ENCODE measurements around the gene TNS1.

Gene TNS1

GRCh38 chr2:217834057-217834620 lies 168.7 kb downstream of the TNS1 start:
- no peak for DNase-seq (ENCODE audit: low read depth, low spot score)

DNA sequence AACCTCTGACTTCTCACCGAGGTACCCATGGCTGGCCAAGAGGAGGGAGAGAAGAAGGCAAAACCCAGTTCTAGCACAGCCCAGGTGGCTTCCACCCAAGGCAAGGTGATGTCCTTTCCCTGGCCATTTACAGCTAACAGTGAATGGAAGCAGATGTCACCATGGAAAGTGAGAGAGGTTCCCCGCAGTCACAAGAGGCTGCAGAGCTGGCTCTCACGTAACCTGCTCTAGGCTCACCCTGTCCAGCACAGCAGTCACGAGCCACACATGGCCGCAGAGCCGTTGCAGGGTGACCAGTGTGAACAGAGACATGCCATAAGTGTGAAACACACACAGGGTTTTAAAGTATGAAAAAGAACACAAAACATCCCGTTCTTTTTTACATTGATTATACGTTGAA lies 169.4 kb downstream of the TNS1 start:
- no peak for DNase-seq (ENCODE audit: low read depth, low spot score)

DNA sequence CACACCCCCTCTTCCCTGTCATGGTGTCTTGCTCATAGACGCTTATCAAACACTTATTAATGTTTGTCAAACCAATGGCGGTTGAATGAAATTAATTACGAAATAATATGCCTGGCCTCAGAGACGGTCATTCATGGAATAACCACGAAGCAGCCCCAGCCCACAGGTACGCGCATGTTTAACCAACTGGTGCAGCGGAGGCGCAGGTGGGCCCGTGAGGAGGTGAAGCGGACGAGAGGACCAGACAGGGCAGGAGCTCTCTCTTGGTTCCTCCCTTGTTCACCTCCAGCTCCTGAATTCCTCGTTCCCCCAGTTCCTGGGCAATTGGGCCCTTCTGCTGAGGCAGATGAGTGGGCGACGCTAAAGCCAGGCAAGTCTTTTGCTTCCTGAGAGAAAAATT lies 169.8 kb downstream of the TNS1 start:
- no peak for DNase-seq (ENCODE audit: low read depth, low spot score)

DNA sequence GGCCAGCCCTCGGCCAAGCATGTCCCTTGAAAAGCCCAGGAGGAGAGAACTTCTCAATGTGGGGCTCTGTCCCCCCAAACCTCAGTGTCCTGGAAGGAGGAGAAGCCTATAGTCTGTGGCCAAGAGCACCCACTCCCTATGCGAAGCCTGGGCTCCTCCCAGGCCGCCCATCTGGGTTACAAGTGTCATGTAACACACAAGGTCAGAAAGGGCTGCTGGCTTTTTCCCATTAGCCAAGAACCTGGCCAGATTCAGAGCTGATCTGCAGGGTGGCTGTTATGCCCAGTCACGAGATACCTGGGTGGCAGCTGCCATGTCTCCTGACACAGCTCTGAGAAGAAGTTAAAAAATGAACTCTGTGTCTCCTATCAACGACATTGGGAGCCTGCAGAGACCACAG lies 170.7 kb downstream of the TNS1 start:
- DNase-seq (ENCODE audit: low read depth, low spot score) = no peak

DNA sequence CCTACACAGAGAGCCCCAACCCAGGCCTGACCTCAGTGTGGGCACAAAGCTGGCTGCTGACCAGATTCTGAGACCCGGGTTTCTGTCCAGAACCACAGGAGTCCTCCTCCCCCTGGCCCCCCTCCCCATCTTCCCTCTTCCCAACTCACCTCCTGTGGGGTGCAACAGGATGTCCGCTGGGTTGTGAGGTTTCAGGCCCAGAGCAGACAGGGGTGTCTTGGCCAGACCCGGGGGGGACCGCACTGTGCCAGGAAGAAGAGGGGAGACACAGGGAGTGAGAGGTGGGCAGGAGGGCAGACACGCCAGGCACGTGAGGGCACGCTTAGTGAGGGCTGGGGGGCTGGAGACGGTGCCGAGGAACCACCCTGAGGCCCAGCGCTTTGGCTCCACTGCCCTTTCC lies 171.5 kb downstream of the TNS1 start:
- no peak for DNase-seq (ENCODE audit: low read depth, low spot score)

DNA sequence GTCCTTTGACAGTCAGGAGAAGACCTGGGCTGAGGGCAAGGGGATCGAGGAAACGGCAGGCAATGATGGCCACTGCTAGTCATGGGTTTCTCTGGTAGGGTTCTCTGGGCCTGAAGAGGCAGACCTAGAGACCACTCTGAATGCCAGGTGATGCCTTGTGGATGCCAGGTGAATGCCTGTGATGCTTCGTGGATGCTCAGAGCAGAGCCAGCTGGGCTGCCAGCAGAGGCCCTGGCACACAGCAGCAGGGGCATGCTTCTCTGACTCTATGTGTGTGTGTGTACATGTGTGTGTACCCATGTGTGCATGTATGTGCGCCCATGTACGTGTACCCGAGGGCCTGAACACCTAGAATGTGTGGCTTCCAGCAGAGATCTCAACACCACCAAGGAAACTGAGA lies 172.0 kb downstream of the TNS1 start:
- no peak for DNase-seq (ENCODE audit: low read depth, low spot score)

GRCh38 chr2:217830061-217830460 lies 172.7 kb downstream of the TNS1 start:
- no peak for DNase-seq (ENCODE audit: low read depth, low spot score)

GRCh38 chr2:217829420-217829819 lies 173.4 kb downstream of the TNS1 start:
- no peak for DNase-seq (ENCODE audit: low read depth, low spot score)

GRCh38 chr2:217828336-217828735 lies 174.5 kb downstream of the TNS1 start:
- DNase-seq (ENCODE audit: low read depth, low spot score) = no peak

GRCh38 chr2:217827430-217828201 lies 175.2 kb downstream of the TNS1 start:
- peak; percentile 16 for DNase-seq (ENCODE audit: low read depth, low spot score)

GRCh38 chr2:217826991-217827390 lies 175.8 kb downstream of the TNS1 start:
- no peak for DNase-seq (ENCODE audit: low read depth, low spot score)

DNA sequence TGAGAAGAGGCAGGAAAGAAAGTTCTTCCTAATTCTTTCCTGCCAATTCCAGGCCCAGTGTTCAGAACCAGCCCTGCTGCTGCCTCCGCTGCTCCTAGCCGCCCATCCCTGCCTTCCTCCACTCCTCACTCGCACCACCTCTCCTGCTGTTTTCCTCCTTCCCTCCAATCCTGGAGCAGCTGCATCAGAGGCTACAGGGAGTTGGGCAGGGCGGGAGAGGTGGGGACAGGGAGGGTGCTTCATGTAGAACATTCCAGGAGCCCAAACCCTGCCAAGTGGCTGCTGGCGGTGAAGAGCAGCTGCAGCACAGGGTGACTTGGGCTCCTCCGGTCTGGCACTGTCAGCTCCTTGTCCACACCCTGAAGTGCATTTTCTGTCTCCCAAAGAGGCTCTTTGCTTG lies 176.3 kb downstream of the TNS1 start:
- peak; percentile 31 for DNase-seq (ENCODE audit: low read depth, low spot score)

GRCh38 chr2:217825469-217826235 lies 177.1 kb downstream of the TNS1 start:
- DNase-seq (ENCODE audit: low read depth, low spot score) = no peak

- no peak for DNase-seq (ENCODE audit: low read depth, low spot score)
Observed at GRCh38 chr2:217824223-217824622, 178.6 kb downstream of the TNS1 start.

GRCh38 chr2:217823626-217824025 lies 179.2 kb downstream of the TNS1 start:
- no peak for DNase-seq (ENCODE audit: low read depth, low spot score)

DNA sequence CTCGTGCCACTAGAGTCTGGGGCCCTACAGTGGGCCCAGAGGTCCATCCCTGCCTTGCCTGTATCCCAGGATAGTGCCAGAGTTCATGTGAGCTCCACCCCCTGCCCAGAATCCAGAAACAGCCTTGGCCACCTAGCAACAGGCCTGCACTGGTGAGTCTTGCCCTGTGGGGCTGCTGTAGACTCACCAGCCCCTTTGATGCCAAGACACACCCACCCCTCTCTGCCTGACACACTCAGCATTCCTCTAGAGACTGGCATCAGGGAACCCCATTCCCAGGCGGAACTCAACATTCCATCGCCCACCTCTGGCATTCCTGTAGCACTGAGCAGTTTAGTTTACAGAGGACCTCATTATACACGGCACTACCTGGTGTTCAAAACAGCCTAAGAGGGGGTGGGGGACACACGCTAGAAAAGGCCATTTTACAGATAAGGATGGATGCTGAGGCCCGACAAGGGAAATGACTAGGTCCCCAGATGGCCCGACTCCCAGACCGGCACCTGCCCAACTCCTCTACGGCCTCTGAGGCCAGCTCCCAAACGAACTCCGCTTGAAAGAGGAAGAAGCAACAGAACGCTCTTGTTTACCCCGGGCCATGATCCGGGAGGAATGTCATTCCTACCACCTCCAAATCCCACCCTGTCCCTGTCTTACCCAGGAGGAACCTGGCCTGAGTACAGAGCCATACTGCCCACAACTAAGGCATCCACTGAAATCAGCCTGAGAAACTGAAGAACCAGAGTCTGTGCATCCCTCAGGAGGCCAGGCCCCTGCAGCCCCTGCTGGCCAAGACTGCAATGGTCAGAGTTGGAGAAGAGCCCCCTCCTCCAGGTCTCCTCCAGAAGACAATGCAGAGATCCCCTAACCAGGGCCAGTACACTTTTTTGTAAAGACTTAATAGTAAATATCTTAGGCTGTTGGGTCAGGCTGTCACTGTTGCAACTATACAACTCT lies 180.2 kb downstream of the TNS1 start:
- peak; percentile 87 for DNase-seq (ENCODE audit: low read depth, low spot score)

- no peak for DNase-seq (ENCODE audit: low read depth, low spot score)
Observed at GRCh38 chr2:217821536-217822147, 181.2 kb downstream of the TNS1 start.

- no peak for DNase-seq (ENCODE audit: low read depth, low spot score)
Observed at GRCh38 chr2:217820904-217821303, 181.9 kb downstream of the TNS1 start.

DNA sequence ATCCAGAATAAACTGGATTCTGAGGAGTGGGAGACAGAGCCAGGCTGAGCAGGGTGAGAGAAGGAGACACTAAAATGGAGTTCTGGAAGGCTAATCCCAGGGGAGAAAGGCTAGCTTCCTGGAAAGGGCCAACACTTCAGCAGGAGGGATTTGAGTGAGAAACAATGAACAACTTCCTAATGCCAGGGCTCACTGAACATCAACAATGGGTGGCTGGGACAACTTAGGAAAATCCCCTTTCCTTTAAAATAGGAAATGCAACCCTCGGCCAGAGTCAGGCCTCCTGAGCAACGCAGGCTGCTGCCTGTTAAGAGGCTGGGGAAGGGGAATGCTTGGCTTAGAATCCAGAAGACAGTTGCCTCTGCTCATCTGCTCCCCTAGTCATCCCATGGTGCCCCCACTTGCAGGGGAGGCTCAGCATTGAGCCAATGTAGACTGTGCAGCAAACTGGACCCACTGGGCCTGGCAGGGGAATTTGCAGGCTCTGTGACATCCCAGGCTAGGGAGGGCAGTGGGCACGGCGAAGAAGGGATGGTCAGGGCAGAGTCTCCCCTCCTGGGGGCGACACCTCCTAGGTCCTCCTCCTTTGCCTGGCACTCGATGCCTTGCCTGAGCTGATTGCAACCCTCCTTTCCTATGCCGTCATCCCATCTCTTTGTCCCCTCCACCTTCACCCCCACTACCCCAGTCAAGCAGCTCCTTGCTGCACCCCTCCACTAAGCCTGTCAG lies 182.5 kb downstream of the TNS1 start:
- DNase-seq (ENCODE audit: low read depth, low spot score) = no peak

GRCh38 chr2:217818293-217818850 lies 184.4 kb downstream of the TNS1 start:
- DNase-seq (ENCODE audit: low read depth, low spot score) = no peak
